Measurements from ENCODE around the gene PRSS48.
A peak's percentile ranks its signal among the peaks of the same experiment; 100 is the strongest.
"Not testable (repeated sequence)": the region's sequence is repeated elsewhere in the genome, so short reads cannot be mapped to it uniquely, and the experiment has no call there.

The PRSS48 gene

GRCh38 chr4:151276787-151277562 is at the start of gene PRSS48:
Gene PRSS48, plus strand, starts transcription at chr4:151277161. Its CDS starts 12 bp downstream, at chr4:151277173.
- DNase-seq = peak; percentile 55 to 82

- DNase-seq = no peak
Measured at GRCh38 chr4:151227172-151227571, 49.8 kb upstream of the PRSS48 start.

- peak; percentile 62 to 68 for DNase-seq
Measured at GRCh38 chr4:151227731-151228130, 49.2 kb upstream of the PRSS48 start.

- no peak for DNase-seq
Measured at GRCh38 chr4:151228189-151229119, 48.5 kb upstream of the PRSS48 start.

GRCh38 chr4:151231915-151232595 is 44.9 kb upstream of the PRSS48 start:
- no peak for DNase-seq

GRCh38 chr4:151233600-151233999 is 43.4 kb upstream of the PRSS48 start:
- DNase-seq = no peak

- DNase-seq = not testable (repeated sequence)
Measured at GRCh38 chr4:151235373-151235772, 41.6 kb upstream of the PRSS48 start.

GRCh38 chr4:151236036-151236435 is 40.9 kb upstream of the PRSS48 start:
- DNase-seq = no peak

GRCh38 chr4:151238477-151238876 is 38.5 kb upstream of the PRSS48 start:
- DNase-seq = peak in 1 of 2 donors; percentile 74

GRCh38 chr4:151239608-151240007 is 37.4 kb upstream of the PRSS48 start:
- DNase-seq = no peak

GRCh38 chr4:151242305-151242704 is 34.7 kb upstream of the PRSS48 start:
- no peak for DNase-seq

- DNase-seq = no peak
Measured at GRCh38 chr4:151246742-151247141, 30.2 kb upstream of the PRSS48 start.

GRCh38 chr4:151247395-151247794 is 29.6 kb upstream of the PRSS48 start:
- DNase-seq = no peak

GRCh38 chr4:151248519-151248918 is 28.4 kb upstream of the PRSS48 start:
- DNase-seq = no peak

- no peak for DNase-seq
Measured at GRCh38 chr4:151250706-151251105, 26.3 kb upstream of the PRSS48 start.

- DNase-seq = no peak
Measured at GRCh38 chr4:151251603-151252304, 25.2 kb upstream of the PRSS48 start.

GRCh38 chr4:151255226-151255625 is 21.7 kb upstream of the PRSS48 start:
- not testable (repeated sequence) for DNase-seq

- DNase-seq = not testable (repeated sequence)
Measured at GRCh38 chr4:151255680-151256079, 21.3 kb upstream of the PRSS48 start.

- no peak for DNase-seq
Measured at GRCh38 chr4:151256134-151256533, 20.8 kb upstream of the PRSS48 start.

GRCh38 chr4:151257704-151258103 is 19.3 kb upstream of the PRSS48 start:
- DNase-seq = no peak

- DNase-seq = no peak
Measured at GRCh38 chr4:151259752-151260151, 17.2 kb upstream of the PRSS48 start.

- no peak for DNase-seq
Measured at GRCh38 chr4:151260526-151260925, 16.4 kb upstream of the PRSS48 start.

Measured in hippocampal formation (tissue), 2 donors.